ENCODE results near the gene RPL38.

RPL38 gene

DNA sequence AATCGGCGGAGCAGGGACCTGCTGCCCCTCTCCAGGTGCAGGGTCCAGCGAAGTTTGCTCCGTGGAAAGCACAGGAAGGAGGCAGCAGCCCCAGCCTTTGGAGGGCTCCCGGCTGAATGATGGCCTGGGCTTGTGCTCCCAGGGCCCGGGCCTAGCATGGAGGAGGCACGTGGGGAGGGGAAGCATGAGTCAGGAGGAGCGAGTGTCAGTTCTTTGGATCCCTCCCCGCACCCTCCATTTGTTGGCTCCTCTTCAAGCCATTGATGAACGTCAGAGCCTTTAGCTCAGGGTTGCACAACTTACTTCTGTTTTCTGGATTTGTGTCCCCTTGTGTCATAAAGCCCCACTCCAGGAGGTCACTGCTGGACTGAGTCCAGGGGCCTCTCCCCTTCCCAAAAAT is 35.7 kb downstream of the RPL38 start:
- TF ChIP-seq, protein P1, sequence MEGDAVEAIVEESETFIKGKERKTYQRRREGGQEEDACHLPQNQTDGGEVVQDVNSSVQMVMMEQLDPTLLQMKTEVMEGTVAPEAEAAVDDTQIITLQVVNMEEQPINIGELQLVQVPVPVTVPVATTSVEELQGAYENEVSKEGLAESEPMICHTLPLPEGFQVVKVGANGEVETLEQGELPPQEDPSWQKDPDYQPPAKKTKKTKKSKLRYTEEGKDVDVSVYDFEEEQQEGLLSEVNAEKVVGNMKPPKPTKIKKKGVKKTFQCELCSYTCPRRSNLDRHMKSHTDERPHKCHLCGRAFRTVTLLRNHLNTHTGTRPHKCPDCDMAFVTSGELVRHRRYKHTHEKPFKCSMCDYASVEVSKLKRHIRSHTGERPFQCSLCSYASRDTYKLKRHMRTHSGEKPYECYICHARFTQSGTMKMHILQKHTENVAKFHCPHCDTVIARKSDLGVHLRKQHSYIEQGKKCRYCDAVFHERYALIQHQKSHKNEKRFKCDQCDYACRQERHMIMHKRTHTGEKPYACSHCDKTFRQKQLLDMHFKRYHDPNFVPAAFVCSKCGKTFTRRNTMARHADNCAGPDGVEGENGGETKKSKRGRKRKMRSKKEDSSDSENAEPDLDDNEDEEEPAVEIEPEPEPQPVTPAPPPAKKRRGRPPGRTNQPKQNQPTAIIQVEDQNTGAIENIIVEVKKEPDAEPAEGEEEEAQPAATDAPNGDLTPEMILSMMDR (IDR thresholded peaks at IDR 0.05; ENCODE audit: control insufficient read depth, extremely low read depth, insufficient read depth) = no peak
- no peak for DNase-seq (ENCODE audit: low read depth)
- no peak overlapping the region for H3K4me3 ChIP-seq (ENCODE audit: low read depth, low read length)

DNA sequence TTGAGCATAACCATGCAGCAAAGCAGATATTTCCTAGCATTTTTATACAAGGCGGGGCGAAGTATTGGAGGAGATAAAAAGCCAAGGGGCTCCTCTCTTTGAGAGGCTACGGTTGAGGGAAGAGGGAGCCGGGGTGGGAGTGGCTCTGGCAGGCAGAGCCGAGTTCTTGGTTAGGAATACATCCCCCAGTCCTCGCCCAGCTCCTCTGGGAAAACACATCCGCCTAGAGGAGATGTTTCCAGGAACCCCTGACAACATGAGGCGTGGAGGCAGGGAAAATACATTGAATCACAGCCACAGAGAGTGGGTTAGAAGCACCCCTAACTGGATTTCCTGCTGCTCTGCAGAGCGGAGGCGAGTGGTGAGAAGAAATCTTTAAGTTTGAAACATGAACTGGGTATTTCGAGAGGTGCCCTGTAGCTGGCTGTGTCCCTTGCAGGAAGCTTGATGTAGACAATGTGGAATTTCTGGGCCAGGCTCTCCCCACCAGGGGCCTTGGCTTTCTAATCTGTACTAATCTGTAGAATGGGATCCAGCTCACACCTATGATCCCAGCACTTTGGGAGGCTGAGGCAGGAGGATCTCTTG is 37.2 kb downstream of the RPL38 start:
- DNase-seq (ENCODE audit: low read depth) = no peak
- no peak overlapping the region for H3K4me3 ChIP-seq (ENCODE audit: low read depth, low read length)
- TF ChIP-seq, protein P1 (IDR thresholded peaks at IDR 0.05; ENCODE audit: control insufficient read depth, extremely low read depth, insufficient read depth) = no peak

DNA sequence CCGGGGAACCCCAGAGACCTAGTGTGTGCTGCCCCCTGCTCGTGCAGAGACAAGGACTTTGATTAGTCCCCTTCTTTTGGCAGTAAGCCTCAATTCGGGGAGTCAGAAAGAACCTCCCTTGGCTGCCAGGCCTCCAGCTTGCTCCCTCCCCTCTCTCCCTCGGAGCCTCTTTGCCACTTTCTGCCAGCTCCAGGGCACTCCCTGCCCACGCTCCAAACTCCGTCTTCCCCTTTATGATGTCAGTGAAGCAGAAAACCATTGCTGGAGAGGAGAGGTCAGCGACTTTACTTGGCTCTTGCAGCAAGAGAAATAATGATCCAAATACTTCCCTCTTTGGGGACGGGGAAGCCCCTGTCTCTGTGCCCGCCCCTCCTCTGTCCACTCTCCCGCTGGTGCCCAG is 38.0 kb downstream of the RPL38 start:
- H3K4me3 ChIP-seq (ENCODE audit: low read depth, low read length) = no peak overlapping the region
- TF ChIP-seq, protein P1 (IDR thresholded peaks at IDR 0.05; ENCODE audit: control insufficient read depth, extremely low read depth, insufficient read depth) = no peak
- no peak for DNase-seq (ENCODE audit: low read depth)

DNA sequence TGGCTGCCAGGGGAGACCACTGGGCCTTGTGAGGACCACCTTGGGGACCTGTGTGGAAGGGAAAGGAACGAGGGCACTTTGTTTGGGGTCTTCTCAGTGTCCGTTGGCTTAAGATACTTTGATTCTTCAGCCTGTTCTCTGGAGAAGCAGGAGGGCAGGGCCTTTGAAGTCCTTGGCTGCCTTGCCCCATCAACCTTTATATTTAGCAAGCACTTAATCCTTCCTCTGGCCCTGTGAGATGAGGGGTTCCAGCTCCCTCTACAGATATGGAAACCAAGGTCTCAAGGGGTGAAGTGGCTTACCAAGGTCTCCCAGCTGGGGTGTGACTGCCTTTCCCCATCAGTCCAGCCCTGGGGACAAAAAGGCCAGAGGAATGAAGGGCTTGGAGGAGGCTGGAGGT is 38.4 kb downstream of the RPL38 start:
- no peak overlapping the region for H3K4me3 ChIP-seq (ENCODE audit: low read depth, low read length)
- TF ChIP-seq, protein P1 (IDR thresholded peaks at IDR 0.05; ENCODE audit: control insufficient read depth, extremely low read depth, insufficient read depth) = no peak
- DNase-seq (ENCODE audit: low read depth) = no peak

DNA sequence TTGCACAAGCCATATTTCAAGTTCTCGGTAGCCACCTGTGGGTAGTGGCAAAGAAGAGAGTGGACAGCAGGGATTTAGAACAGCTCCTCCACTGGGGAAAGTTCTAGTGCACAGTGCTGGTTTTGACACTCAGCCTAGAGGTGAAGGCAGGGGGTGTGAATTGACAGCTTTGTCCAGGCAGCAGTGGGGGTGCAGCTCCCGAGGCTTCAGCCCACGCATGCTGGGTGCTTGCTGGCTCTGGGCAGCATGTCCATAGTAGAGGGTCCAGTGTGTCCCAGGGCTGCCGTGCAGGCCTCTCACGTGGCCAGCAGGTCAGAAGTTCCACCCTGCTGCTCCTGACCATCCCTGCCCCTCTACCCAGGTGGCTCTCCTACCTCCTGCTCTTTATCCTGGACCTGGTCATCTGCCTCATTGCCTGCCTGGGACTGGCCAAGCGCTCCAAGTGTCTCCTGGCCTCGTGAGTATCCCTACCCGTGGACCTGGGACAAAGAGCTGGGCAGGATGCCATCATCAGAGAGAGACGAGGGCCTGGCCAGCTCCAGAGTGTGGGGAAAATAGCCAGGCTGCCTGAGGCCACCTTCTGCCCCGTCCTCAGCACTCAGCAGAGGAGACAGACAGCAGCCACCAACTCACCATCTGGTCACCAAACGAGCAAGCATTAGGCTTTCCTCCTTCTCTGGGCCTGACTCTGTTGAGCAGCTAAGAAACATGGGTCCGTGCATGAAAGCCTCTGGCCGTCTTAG is 39.7 kb downstream of the RPL38 start:
- TF ChIP-seq, protein P1 (IDR thresholded peaks at IDR 0.05; ENCODE audit: control insufficient read depth, extremely low read depth, insufficient read depth) = no peak
- no peak overlapping the region for H3K4me3 ChIP-seq (ENCODE audit: low read depth, low read length)
- DNase-seq (ENCODE audit: low read depth) = no peak

DNA sequence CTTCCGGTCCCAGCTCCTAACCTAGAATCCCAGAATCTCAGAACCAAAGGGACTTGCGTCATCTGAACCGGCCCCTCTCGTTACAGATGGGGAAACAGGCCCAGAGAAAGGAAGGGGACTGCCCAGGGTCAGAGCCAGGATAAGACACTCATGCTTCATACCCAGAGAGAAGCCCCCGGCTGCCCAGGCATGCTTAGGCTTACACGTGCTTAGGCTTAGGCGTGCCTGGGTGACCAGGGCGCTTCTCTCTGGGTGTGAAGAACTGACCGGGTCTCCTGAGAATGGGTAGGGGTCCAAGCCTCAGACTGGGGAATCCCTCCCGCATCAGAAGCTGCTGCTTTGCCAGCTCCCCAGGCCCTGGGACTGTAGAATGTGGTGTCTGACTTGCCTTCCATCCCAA is 40.6 kb downstream of the RPL38 start:
- TF ChIP-seq, protein P1 (IDR thresholded peaks at IDR 0.05; ENCODE audit: control insufficient read depth, extremely low read depth, insufficient read depth) = no peak
- DNase-seq (ENCODE audit: low read depth) = no peak
- no peak overlapping the region for H3K4me3 ChIP-seq (ENCODE audit: low read depth, low read length)

DNA sequence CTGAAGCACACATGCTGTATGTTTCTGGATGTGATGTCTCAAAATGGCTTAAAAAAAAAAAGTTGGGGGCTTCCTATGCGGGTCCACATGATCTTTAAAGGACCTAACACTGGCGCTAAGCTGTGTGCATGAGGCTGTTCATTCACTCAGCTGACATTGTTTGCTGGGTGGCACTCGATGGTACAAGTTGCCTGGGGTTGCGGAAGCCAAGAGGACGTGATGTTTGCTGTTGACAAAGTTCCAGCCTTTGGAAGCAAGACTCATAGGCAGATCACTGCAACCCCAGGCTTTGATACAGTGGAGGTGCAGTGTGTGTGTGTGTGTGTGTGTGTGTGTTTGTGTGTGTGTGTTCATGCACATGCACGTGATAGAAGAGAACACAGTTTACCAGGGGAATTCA is 41.1 kb downstream of the RPL38 start:
- TF ChIP-seq, protein P1 (IDR thresholded peaks at IDR 0.05; ENCODE audit: control insufficient read depth, extremely low read depth, insufficient read depth) = no peak
- DNase-seq (ENCODE audit: low read depth) = no peak
- no peak overlapping the region for H3K4me3 ChIP-seq (ENCODE audit: low read depth, low read length)

All from LNCaP clone FGC (cell line).